ENCODE results near the gene RNASEH2B.

GRCh38 chr13:50914176-50914700 lies 4.6 kb downstream of the RNASEH2B start:
- TF ChIP-seq, protein P1, sequence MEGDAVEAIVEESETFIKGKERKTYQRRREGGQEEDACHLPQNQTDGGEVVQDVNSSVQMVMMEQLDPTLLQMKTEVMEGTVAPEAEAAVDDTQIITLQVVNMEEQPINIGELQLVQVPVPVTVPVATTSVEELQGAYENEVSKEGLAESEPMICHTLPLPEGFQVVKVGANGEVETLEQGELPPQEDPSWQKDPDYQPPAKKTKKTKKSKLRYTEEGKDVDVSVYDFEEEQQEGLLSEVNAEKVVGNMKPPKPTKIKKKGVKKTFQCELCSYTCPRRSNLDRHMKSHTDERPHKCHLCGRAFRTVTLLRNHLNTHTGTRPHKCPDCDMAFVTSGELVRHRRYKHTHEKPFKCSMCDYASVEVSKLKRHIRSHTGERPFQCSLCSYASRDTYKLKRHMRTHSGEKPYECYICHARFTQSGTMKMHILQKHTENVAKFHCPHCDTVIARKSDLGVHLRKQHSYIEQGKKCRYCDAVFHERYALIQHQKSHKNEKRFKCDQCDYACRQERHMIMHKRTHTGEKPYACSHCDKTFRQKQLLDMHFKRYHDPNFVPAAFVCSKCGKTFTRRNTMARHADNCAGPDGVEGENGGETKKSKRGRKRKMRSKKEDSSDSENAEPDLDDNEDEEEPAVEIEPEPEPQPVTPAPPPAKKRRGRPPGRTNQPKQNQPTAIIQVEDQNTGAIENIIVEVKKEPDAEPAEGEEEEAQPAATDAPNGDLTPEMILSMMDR (IDR thresholded peaks at IDR 0.05; ENCODE audit: insufficient read depth, low read length, poor library complexity, severe bottlenecking) = no peak
- TF ChIP-seq EZH2phosphoT487 (conservative IDR thresholded peaks at IDR 0.05; ENCODE audit: low read length) = no peak

All from SU-DHL-6 (cell line).